GM19240 (cell line): ENCODE measurements around the gene BABAM1.

ENCODE experiments used
- DNase-seq: peaks from one replicate; pipeline ENCODE4 v3.0.0; 2011; ENCODE audit warnings: low spot score; ENCODE audit not compliant: insufficient read length

The BABAM1 gene

DNA sequence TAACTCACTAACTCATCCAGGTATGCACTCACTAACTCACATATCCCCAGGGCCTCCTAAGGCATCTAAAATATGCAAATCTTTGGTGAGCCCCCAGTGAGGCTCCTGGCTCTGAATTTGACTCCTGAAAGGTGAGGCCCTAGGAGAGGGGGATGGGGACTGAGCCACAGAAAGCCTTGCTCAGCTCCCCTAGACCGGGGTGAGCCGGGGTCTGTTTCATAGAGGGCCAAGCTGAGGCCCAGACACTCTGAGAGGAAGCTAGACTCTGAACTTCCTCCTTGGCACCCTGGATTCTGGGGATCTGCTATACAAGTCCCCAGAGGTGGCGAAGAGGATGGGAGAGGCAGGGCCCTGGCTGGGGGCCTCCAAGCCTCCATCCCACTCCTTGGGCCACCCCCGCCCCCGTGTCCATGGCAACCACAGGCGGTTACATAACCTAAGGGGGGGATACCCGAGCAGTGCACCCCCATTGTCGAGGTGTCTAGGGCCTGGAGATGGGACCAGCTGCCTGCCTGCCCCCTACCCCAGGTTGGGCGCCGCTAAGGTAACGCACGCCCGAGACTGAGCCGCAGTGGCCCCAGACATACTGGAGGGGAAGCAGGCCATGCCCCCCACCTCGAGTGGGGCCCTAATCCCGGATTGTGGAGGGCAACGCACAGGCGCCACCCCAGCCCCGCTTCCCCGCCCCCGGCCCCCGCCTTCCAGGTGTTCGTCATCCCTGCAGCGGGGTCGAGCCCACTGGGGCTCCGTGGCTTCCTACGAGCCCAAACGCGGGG is 35.3 kb downstream of the BABAM1 start:
- no peak for DNase-seq

DNA sequence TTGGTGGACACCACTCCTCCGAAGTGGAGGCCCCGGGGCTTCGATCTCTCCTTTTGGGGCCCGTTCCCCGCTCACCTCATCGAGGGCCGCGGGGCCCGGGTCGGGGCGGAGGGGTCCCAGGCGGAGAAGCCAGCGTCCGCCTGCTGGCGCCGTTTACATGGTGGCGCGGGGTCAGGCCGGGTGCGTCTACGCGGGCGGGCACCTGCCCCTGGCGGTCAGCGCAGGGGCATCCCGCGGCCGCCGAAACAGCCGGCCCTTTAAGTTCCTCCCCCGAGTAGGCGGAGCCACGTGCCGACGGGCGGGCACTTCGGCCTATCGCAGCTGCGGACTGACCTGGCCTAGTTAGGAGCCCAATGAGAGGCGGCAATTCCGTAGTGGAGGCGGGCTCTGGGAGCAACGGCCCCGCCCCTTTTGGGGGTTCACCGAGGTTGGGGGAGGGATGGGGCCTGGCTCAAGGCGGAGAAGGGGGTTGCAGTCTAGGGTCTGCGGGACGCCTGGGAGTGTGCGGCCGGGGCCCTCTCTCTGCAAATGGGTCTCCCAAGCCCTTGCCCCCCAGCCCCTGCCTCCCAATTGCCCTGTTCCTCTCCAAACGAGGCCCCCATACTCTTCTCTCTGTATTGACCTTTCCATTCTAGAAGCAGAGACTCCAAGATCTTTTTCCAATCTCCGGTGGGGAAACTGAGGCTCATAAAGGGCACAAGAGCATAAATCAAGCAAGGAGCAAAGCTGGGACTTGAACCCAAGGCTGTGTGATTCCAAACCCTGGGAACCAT is 36.1 kb downstream of the BABAM1 start, which contains the start of gene ABHD8:
ABHD8 (minus strand) TSS at position 259 of the 773 bp plus-strand sequence. CDS start 1,809 bp downstream, outside the sequence.
- peak; percentile 95 for DNase-seq

DNA sequence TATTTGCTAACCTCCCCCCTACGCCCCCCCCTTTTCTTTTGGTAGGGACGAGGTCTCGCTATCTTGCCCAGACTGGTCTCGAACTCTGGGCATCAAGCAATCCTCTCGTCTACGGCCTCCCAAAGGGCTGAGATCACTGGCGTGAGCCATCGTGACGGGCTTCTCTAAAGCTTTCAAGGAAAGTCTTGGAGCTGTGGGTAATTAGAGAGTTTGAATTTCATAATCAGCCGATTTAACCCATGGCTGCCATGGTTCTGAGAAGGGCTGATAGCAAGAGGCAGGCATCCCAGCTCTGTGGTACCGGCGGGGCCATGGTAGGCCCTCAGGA is 36.7 kb downstream of the BABAM1 start:
- no peak for DNase-seq

DNA sequence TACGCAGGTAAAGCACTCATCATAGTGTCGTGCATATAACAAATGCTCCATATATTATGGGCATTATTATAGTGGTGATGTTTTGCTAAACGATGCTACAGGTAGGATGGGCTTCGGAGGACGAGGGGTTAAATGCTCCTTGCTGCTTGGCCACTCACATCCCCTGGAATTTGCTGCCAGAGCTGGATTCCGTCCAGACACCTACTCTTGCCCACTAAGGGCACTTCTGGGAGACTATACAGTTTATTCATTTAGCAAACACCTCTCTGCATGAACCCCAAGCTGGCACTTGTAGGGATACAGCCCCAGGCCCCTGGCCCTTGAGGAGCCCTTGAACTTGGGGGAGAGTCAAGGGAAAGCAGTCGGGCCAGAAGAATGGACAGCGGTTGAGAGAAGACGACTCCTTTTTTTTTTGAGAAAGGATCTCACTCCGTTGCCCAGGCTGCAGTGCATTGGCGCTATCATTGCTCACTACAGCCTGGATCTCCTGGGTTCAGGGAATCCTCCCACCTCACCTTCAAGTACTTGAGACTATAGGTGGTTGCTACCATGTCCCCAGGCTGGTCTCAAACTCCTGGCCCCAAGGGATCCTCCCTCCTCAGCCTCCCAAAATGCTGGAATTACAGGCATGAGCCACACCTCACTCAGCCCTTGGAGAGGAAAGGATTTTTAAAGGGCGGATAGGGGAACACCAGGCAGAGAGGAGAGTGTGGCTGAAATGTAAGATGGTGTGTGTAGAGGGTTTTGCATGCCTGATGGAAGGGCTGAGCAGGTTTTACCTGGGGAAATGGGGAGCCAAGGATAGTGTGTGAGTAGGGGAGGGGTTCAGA is 37.4 kb downstream of the BABAM1 start:
- no peak for DNase-seq

DNA sequence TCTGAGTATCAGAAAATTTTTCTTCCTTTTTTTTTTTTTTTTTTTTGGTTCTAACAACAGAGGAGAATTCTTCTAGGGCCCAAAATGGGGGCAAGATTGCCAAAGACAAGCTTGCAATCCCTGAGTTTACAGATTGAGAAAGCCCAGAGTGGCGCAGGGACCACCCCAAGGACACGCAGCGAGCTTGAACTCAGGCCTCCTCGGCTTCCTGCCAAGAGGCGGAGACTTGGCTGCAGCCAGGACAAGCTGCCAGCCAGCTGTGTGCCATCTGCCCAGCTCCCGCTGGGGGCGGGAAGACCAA is 37.9 kb downstream of the BABAM1 start:
- no peak for DNase-seq

DNA sequence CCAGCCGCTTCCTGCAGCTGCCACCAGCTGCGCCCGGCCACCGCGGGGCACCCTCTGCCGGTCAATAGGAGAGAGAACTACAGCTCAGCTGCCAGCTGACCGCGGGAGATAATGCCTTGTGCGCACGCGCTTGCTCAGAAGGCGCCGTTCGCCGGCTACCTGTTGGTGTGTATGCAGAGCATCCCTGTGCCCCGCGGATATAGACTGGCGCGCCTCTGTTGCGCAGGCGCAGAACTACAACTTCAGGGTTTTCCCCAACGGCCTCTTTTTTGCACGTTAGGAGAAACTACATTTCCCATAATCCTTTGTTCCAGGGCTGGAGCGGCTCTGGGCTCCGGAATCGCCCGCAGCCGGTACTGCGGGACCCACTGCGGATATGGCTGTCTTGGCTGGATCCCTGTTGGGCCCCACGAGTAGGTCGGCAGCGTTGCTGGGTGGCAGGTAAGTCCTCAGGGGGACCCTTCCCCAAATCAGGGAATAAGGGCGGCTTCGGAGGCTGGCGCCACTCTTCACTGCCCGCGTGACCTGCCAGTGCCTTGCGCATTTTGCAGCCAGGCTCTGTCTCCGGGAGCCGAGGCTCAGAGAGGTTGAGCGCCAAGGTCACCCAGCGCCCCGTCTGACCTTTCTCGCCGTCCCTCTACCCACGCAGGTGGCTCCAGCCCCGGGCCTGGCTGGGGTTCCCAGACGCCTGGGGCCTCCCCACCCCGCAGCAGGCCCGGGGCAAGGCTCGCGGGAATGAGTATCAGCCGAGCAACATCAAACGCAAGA is 38.5 kb downstream of the BABAM1 start, which contains the start of gene MRPL34:
MRPL34 (plus strand) TSS at position 356 of the 768 bp plus-strand sequence; CDS start at position 377, 21 bp downstream.
- DNase-seq: peak; percentile 81

DNA sequence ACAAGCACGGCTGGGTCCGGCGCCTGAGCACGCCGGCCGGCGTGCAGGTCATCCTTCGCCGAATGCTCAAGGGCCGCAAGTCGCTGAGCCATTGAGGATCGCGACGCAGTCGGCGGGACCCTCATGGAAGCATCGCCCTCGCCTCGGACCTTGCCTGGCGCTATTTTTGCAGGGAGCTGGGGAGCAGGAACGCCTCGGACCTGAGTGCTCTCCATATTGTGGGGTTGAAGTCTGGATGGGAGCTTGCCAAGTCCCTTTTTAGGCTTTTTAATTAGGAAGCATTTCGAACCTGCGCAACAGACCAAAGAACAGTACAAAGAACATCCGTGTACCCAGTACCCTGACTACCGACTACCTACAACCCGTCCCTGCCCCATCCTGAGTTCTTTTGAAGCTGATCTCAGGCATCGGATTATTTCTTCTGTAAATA is 39.1 kb downstream of the BABAM1 start:
- no peak for DNase-seq

DNA sequence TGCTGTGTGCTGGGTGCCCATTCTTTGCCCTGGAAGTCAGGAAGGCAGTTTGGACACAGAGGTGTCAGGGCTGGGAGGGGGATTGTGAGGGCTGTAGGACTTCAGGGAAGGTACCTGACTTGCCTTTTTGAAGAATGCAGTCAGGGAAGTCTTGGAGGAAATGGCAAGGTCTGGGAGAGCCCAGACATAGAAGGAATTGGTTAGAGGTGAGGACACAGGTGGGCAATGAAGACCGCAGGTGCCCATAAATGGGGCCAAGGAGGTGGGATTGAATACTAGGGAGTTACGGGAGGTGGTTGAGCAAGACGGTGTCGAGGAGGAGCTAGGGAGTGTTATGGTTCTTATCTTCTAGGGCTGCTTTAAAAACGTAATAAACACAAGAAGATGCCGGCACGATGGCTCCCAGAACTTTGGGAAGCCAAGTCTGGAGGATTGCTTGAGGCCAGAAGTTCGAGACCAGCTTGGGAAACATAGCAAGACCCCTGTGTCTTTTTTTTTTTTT is 40.7 kb downstream of the BABAM1 start:
- DNase-seq: no peak

DNA sequence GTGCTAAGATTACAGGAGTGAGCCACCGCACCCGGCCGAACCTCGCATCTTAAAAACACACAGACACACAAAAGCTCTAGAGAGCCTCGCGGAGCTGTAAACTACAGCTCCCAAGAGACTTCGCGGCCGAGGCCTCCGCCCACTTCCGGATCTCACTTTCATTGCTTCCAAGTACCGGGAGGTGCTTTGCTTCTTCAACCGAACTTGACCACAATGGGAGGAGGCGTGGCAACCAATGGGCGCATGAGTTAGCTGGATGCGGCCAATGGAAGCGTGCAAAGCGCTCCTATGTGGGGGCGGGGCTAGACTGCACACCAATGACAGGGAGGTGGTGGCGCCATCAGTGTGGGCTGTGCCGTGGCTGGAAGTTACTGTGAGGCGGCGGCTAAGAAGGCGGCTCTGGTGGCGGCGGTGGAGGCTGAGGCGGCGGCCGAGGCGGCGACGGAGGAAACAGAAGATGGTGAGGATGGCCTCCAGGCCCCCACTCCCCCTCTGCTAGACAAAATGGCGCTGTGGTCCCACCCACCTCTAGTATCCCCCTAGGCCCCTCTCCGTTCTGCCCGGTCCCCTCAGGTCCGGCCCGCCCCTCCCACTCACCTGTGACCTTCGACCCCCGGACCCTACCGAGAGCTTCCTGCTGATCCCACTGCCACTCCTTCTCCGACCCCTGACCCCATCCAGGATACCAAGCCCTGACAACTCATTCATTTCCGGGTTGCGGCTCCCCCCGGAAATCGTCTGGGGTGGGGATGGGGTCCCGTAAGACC is 42.1 kb downstream of the BABAM1 start, which contains the start of gene DDA1:
DDA1 (plus strand) TSS at position 366 of the 767 bp plus-strand sequence; CDS start at position 458, 92 bp downstream.
- peak; percentile 97 for DNase-seq

DNA sequence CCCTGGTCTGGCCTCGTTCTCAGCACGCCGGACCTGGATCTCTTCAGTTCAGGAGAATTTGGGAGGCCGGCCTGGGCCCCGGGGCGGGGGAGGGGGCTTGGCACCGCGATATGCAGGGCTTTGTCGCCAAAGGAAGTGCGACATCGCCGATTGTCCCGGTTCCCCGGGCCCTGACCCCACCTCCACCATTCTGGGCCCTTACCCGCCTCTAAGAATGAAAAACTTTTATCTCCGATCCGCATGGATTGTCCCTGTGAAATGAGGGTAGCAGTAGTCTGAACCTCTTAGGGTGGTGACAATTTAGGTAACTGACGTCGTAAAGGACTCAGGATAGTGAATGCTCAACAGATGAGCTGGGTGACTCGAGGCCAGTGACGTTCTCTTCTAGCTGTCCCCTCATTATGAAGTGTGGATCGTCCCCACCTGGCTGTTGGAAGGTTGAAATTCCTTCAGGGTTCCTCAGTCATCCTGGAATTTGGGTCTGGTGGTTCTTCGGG is 42.8 kb downstream of the BABAM1 start:
- DNase-seq: no peak

DNA sequence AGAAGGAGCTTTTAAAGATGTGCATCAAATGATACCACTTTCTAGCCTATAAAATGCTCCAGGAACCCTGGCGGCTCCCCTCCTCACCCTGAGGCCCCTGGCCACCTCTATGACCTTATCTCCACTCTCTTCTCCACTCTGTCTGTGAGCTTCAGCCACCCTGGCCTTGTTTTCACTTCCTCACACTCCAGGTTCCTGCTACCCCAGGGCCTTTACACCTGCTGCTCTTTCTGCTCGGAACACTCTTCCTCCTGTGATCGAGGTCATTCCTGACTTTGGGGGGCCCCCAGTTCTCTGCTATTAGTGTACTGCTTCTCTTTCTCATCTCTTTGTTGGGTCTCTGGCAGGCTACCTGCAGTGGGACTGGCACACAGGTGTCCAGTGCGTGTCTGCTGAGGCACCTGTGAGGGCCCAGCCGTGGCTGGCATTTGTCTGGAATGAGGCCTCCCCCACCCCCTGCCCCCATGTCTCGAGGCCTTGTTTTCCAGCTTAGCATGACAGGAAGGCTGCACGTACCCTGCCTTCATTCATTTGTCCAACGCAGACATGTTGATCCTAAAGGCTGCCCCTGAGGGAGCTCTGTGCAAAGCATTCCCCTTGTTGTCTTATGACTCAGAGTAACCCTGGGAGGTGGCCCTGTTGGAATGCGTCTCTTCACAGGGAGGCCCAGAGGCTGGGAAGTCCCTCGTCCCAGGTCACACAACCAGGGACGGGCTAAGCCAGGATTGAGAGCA is 44.4 kb downstream of the BABAM1 start:
- no peak for DNase-seq

DNA sequence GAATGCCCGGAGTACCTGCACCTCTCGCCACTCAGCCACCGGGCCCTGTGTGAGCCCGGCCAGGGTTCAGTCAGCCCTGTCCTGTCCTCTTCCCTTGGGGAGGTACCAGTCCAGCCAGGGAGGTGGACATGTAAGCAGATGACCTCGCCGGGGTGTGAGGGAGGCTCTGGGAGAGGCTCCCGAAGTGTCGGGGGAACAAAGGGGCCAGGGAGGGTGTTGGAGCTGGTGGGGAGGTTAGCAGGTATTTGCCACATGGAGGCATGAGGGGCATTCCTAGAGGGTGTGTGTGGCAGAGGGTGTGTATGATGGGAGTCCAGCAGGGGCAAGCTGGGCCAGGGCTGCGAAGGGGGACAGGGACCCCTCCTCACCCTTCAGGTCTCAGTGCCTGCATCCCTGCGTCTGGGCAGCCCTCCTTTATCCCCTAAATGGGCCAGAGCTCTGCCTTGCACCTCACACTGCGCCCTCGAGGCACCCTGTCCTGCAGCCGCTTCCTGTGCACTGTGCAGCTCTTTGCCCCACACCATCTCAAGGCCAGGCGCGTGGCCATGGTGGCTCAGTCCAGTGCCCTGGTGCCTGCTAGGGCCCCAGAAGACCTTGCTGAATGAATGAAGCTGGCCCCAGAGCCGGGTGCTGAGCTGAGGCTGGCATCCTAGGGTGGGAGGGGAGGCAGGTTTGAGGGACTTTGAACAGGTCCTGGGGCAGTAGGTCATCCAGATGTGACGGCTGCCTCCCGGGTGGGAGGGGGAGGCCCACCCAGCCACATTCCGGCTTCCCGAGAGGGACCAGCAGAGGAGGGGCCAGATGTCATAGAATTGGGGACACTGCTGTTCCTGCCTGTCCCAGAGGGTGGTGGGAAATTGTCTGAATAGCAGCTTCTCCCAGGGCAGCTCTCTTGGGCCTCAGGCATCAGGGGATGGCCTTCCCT is 45.2 kb downstream of the BABAM1 start:
- no peak for DNase-seq

DNA sequence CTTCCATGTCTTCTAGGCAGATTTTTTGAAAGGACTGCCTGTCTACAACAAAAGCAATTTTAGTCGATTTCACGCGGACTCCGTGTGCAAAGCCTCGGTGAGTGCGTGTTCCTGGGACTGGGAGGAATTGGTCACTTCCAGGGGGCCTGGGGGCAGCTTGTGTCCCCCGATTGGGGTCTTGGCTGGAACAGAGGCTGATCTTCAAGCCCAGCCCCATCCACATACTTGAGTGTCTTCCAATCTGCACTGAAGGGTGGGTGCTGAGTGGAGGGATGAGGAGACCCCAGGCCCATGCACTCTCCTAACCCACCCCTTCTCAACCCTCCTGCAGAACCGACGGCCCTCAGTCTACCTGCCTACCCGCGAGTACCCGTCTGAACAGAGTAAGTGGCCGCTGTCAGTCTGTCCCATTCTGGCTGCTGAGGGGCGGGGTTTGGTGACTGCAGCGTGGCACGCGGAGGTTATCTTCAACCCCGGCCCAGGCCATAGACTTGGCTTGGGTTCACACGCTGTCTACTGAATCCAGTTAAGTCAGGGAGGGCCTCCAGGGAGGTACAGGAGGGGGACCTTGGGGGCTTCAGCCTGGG is 46.9 kb downstream of the BABAM1 start:
- no peak for DNase-seq

DNA sequence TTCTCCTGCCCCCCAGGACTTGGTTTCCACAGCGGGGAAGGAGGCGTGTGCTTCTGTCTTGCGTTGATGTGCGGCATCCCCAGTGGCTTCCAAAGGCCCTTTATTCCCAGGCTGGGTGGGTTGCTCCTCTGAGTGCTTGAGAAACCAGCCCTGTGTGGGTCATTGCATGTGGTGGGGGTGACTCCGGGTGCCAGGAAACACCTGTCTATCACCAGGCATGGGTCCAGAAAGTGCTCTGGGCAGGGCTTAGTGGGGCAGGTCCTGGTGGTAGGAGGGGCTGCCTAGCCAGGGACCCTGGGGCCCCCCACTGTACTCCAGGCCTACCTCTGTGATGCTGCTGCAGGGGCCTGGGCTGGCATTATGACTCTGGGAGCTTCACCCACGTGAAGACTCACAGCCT is 51.7 kb downstream of the BABAM1 start:
- no peak for DNase-seq

DNA sequence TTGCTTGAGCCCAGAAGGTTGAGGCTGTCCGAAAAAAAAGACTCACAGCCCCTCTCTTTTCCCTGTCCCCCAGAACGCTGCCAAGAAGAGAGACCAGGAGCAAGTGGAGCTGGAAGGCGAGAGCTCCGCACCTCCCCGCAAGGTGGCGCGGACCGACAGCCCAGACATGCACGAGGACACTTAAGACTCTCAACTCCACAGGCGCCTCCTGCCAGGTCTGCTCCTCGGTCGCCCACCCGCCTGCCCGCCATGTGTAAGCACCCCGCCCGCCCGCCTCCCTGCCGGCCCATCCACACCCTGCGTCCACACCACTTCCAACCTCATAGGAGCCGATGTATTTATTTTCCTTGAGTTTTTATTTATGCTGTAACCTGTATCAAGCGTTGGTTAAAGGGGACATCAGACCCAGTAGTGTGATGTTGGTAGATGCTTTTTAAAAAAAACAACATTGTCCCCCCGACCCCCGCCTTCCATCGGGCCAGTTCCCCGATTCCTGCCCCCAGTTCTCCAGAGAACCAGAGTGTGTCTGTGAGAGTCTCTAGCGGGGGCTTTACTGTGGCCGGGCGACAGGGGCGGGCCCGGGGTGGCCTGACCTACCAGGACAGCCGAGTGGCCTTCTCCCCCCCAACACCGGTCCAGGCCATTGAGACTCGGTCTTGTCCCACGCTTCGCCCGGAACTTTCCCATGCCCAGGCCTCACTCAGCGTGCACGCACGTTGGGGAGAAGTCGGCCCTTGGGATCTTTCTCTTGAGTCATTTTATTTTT is 52.4 kb downstream of the BABAM1 start:
- no peak for DNase-seq

DNA sequence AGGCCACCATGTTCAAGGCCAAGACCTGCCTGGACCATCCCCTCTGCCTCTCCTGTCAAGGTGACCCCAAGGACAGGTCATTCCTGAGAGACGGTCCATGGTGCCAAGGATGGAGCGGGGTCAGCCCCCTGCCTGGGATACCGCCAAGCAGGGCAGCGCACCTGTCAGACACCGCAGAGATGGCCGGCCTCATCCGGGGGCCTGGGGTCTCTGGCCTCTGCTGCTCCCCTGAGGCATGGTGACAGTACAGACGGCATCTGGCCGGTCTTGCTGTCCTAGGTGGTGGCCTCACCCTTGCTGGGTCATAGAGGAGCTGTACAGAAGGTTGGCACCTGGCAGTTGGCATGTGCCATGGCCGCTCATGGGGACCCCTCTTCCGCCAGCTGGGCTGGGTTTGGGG is 53.2 kb downstream of the BABAM1 start:
- no peak for DNase-seq
